Naive B cell (primary cell): ENCODE data around the gene ZFP36. TPM values are rescaled to one million over a fixed set of nuclear protein-coding genes. Genes with fewer than 3 reads are reported as not detected.

Source experiments
- ATAC-seq, 2 donors: fragments of 150-1000 bp; cut with Tn5 transposase; 2 replicates each; pipeline ENCODE4 v1.10.0; 2021; ENCODE audit warnings: low read depth in 2 of 2, mild to moderate bottlenecking in 2 of 2, moderate library complexity in 2 of 2
- DNase-seq: peaks from one replicate; pipeline ENCODE4 v3.0.0; 2022
- H3K27ac Mint-ChIP-seq, 6 donors: one replicate each; pipeline ENCODE4 v1.8.0; 2020 to 2022; ENCODE audit warnings: mild to moderate bottlenecking in 6 of 6, mixed read lengths in 6 of 6, moderate library complexity in 5 of 6, inconsistent platforms in 2 of 6
- H3K27me3 Mint-ChIP-seq, 3 donors: one replicate each; pipeline ENCODE4 v1.8.0; 2021 to 2022; ENCODE audit warnings: mixed read lengths in 3 of 3, mild to moderate bottlenecking in 1 of 3
- H3K36me3 Mint-ChIP-seq, 2 donors: one replicate each; pipeline ENCODE4 v1.8.0; 2020 to 2022; ENCODE audit warnings: mixed read lengths in 2 of 2, inconsistent platforms in 1 of 2, mild to moderate bottlenecking in 1 of 2
- H3K4me1 Mint-ChIP-seq, 3 donors: one replicate each; pipeline ENCODE4 v1.8.0; 2020 to 2022; ENCODE audit warnings: mixed read lengths in 3 of 3, inconsistent platforms in 1 of 3, mild to moderate bottlenecking in 1 of 3, moderate library complexity in 1 of 3
- H3K4me3 Mint-ChIP-seq, 8 donors: one replicate each; pipeline ENCODE4 v1.8.0; 2020 to 2022; ENCODE audit warnings: mild to moderate bottlenecking in 8 of 8, mixed read lengths in 8 of 8, moderate library complexity in 8 of 8, inconsistent platforms in 2 of 8
- H3K9me3 Mint-ChIP-seq, 7 donors: one replicate each; pipeline ENCODE4 v1.8.0; 2020 to 2022; ENCODE audit warnings: mixed read lengths in 7 of 7, mild to moderate bottlenecking in 5 of 7, inconsistent platforms in 2 of 7, moderate library complexity in 1 of 7
- polyA plus RNA-seq, 6 donors: library from polyadenylated mRNA; unstranded; fragments of 300-500 nt; fragmentation: Illumina TruSeq; gene quantifications; one replicate each; pipeline ENCODE4 v1.2.3, GENCODE V29; 2021; ENCODE audit warnings: low read depth in 6 of 6

Gene ZFP36, protein sequence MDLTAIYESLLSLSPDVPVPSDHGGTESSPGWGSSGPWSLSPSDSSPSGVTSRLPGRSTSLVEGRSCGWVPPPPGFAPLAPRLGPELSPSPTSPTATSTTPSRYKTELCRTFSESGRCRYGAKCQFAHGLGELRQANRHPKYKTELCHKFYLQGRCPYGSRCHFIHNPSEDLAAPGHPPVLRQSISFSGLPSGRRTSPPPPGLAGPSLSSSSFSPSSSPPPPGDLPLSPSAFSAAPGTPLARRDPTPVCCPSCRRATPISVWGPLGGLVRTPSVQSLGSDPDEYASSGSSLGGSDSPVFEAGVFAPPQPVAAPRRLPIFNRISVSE
- polyA plus RNA-seq, result 100 to 1,000 TPM; 291 to 784 (median 445) TPM

DNA sequence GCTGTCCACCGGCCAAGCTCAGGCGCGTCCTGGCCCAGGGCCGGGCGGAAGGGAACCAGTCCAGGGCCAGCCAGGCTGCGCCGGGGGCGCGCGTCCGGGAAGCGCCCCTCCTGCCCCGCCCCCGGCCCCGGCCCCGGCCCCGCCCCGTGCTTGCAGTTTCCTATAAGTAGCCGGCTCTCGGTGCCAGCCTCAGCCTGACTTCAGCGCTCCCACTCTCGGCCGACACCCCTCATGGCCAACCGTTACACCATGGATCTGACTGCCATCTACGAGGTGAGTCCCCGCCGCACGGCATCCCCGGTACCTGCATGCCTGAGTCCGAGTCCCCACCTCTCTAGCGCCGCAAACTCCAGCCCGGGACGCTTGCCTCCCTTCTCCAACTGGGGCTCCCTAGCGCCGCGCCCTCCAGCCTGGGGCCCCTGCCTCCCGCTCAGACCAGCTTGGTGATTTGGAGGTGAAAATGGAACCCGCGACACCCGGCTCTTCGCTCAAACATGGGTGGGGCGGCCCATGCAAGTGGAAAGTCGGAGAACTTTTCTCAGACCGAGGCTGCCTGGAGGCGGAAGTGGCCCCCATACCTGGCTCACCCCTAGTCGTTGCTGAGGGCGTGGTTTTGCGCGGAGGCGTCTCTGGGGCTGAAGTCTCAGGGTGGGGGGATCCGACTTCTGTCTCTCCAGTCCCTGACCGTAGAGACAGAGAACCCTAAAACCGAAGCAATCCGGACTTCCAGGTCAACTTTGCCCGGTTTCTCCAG, at the start of gene ZFP36:
Gene ZFP36, plus strand, starts transcription at position 192 of the 754 bp plus-strand sequence. Its CDS starts 58 bp downstream, at position 250.
- Mint-ChIP-seq H3K4me3 (peak within 1 kb of the TSS; percentile 83 to 98 (median 97)), H3K27ac (peak within 1 kb of the TSS; percentile 98 to 100 (median 100)), H3K27me3 (peaks cover 0 to 2% (median 0%) of the 10 kb centered on the region in 3 donors), H3K9me3 (peaks cover 0 to 1% (median 0%) of the 10 kb centered on the region in 7 donors), H3K4me1 (peaks cover 54 to 81% (median 58%) of the 10 kb centered on the region in 3 donors), H3K36me3 (peaks cover 13 to 18% of the 10 kb centered on the region in 2 donors)
- DNase-seq, result peak; percentile 85
- ATAC-seq, result peak; percentile 14 to 20

DNA sequence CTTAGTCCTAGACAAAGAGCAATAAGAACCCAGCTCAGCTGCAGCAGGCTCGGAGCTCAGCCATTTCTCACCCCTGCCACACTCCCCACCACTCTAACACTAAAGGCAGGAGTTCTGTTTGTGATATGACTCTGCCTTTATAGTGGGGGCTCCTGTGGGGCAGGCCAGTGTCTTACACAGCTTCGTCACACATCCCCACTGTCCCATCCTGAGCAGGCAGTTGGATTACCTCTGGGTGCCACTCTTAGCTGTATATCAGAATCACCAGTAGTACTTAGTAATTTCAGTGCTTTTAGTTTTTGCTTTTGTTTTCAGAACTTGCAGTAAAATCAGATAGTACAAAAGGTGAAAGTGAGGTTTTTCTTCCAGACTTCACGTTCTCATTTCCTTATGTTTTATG, 47.6 kb upstream of the ZFP36 start:
- H3K9me3 Mint-ChIP-seq, result no peaks in the 10 kb centered on the region
- H3K4me1 Mint-ChIP-seq, result peaks cover 18 to 23% (median 22%) of the 10 kb centered on the region in 3 donors
- H3K27ac Mint-ChIP-seq, result peak overlapping the region in 1 of 6 donors; percentile 64
- H3K27me3 Mint-ChIP-seq, result no peaks in the 10 kb centered on the region
- ATAC-seq, result no peak
- H3K4me3 Mint-ChIP-seq, result no peak overlapping the region
- H3K36me3 Mint-ChIP-seq, result peaks cover 22 to 23% of the 10 kb centered on the region in 2 donors
- DNase-seq, result no peak

DNA sequence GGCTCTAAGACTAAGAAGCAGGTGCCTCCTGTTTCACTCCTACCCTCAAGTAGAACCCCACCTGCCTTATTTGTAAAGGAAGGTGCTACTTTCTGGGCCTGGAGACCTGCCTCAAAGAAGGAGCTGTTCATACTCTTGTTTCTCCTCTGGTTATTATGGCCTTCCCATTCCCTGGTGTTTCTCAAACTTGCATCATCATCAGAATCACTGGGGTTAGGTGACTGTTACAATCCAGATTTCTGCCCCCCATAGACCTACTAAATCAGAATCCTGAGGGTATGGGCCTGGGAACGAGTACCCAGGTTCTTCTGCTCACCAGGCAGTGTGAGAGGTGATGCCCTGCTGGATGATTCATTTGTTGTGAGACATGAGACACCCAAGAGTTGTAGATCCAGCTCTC, 46.0 kb upstream of the ZFP36 start:
- no peaks in the 10 kb centered on the region for H3K27me3 Mint-ChIP-seq
- H3K9me3 Mint-ChIP-seq, result no peaks in the 10 kb centered on the region
- peak overlapping the region in 1 of 6 donors; percentile 42 for H3K27ac Mint-ChIP-seq
- peaks cover 27 to 32% (median 31%) of the 10 kb centered on the region in 3 donors for H3K4me1 Mint-ChIP-seq
- DNase-seq (no peak), ATAC-seq (no peak)
- H3K4me3 Mint-ChIP-seq, result no peak overlapping the region
- peaks cover 17% of the 10 kb centered on the region in 2 donors for H3K36me3 Mint-ChIP-seq

DNA sequence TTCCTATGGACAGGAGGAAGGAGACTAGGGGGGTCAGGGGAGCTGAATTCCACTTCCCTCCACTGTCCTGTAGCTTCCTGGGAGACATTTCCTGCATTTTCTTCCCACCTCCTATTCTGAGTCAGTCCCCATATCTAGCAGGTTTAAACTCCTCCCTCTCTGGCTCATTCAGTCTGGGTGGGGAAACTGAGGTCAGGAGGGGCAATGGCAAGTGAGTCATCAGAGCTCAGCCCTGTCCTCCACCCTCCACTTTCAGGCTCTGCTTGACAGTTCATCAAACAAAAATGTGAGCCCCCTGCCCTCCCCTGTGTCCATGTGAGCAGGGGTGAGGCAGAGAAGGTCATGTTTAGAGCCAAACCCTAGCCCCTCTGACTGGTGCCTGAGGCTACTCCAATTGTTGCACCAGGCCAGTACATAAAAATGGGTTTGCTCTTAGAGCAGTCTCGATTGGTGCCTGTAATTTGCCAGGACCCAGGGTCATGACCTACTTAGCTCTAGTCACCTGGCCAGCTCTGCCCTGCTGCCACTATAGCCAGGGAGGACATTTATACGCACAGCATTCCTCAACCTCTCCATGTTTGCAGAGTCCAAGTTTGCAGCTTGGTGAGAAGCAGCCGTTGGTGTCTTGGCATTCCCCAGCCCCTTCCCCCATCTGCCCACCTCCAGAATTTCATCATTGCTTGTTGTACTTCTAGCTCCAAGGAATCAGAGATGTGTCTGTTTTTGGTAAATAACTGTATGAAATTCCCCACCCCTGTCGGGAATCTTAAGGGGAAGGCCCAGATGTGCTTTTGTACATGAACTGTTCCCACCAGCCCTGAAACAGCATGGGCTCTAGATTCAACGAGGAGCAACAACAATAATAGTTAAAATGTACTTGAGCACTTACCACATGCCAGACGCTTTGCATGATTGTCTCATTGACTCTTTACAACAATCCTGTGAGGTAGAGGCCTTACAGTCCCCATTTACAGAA, 43.7 kb upstream of the ZFP36 start:
- Mint-ChIP-seq H3K36me3 (peaks cover 7 to 10% of the 10 kb centered on the region in 2 donors), H3K9me3 (no peaks in the 10 kb centered on the region), H3K27me3 (no peaks in the 10 kb centered on the region), H3K27ac (peak overlapping the region; percentile 83 to 98 (median 94)), H3K4me3 (peak overlapping the region in 6 of 8 donors; percentile 31 to 83 (median 66)), H3K4me1 (peaks cover 27 to 31% (median 29%) of the 10 kb centered on the region in 3 donors)
- DNase-seq (no peak), ATAC-seq (peak in 1 of 2 donors; percentile 13)

DNA sequence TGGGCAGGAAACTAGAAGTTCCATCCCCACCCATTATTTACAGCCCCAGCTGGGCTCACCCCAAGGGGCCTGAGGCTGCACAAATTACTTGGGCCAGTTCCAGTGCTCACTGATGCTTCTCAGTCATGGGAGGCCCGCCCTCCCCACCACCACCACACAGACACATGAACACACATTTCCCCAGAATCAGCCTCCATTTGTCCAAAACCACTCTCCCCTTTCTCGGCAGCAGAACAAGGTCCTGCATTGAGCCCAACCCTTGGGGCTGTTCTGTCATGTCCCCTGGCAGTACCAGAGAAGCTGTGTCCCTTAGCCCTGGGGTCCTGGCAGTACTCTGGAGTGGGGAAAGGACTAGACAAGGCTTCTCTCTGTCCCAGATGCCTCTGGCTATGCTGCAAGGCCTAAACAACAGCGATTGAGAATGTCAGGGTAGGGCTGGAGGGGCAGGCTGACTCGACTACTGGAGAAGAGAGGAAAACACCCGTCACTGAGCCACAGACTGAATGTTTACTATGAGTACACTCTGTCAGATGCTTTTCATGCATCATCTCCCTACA, 42.7 kb upstream of the ZFP36 start:
- DNase-seq (peak; percentile 35), ATAC-seq (peak; percentile 79 to 81)
- no peaks in the 10 kb centered on the region for H3K27me3 Mint-ChIP-seq
- H3K27ac Mint-ChIP-seq, result peak overlapping the region; percentile 92 to 98 (median 96)
- H3K36me3 Mint-ChIP-seq, result peaks cover 7 to 10% of the 10 kb centered on the region in 2 donors
- peaks cover 27 to 31% (median 29%) of the 10 kb centered on the region in 3 donors for H3K4me1 Mint-ChIP-seq
- H3K4me3 Mint-ChIP-seq, result peak overlapping the region; percentile 34 to 83 (median 62)
- H3K9me3 Mint-ChIP-seq, result no peaks in the 10 kb centered on the region

DNA sequence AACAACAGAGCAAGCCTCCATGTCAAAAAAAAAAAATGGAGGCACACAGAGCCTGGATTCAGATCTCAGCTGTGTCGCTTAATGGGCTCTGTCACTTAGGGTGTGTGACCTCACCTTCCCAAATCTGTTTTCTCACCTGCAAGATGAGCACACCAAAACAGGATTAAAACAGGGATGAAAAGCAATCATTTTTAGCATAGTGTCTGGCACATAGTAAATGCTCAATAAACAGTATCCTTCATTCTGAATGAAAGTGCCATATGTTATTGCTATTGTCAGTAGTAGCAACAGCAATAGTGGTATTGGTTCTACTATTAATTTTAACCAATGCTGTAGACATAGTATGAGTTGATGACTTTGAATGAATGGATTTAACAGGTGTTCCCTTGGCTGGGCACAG, 41.1 kb upstream of the ZFP36 start:
- no peak overlapping the region for H3K4me3 Mint-ChIP-seq
- H3K36me3 Mint-ChIP-seq, result peaks cover 5 to 7% of the 10 kb centered on the region in 2 donors
- H3K27me3 Mint-ChIP-seq, result no peaks in the 10 kb centered on the region
- H3K9me3 Mint-ChIP-seq, result no peaks in the 10 kb centered on the region
- DNase-seq (no peak), ATAC-seq (no peak)
- H3K27ac Mint-ChIP-seq, result peak overlapping the region in 3 of 6 donors; percentile 77 to 93 (median 82)
- peaks cover 27 to 31% (median 29%) of the 10 kb centered on the region in 3 donors for H3K4me1 Mint-ChIP-seq

DNA sequence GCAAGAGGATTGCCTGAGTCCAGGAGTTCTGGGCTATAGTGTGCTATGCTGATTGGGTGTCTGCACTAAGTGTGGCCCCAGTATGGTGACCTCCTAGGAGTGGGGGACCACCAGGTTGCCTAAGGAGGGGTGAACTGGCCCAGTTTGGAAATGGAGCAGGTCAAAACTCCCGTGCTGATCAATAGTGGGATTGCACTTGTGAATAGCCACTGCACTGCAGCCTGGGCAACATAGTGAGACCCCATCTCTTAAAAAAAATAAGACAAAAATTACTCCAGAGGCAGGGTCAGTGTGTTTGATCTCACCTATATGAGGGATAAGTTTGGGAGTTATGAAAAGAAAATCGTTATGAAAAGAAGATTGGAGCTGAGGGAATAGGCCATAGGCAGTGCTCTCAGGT, 37.4 kb upstream of the ZFP36 start:
- Mint-ChIP-seq H3K9me3 (no peaks in the 10 kb centered on the region), H3K4me3 (no peak overlapping the region), H3K36me3 (peaks cover 5 to 22% of the 10 kb centered on the region in 2 donors), H3K27ac (no peak overlapping the region), H3K27me3 (no peaks in the 10 kb centered on the region), H3K4me1 (peaks cover 7 to 11% (median 8%) of the 10 kb centered on the region in 3 donors)
- DNase-seq, result no peak
- no peak for ATAC-seq

DNA sequence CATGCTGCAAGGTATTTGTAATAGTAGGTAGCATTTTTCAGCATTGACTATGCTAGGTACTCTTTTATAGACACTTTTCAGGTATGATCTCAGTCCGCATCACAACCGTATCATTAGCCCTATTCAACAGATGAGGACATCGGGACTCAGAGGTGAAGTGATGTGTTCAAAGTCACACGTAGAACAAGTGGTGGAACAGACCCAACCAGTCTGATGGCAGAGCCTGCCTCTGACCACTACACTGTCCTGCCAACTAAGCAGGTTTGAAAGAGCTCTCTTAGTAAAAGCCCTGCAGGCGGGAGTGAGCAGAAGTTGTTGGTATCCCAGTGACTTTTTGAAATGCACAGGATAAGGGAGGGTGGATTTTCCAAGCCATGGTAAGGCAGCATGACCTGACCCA, 35.9 kb upstream of the ZFP36 start:
- Mint-ChIP-seq H3K27ac (no peak overlapping the region), H3K36me3 (peaks cover 0 to 22% of the 10 kb centered on the region in 2 donors), H3K4me1 (peaks cover 0 to 7% (median 0%) of the 10 kb centered on the region in 3 donors), H3K9me3 (no peaks in the 10 kb centered on the region), H3K4me3 (peak overlapping the region in 1 of 8 donors; percentile 2), H3K27me3 (no peaks in the 10 kb centered on the region)
- DNase-seq (no peak), ATAC-seq (no peak)

DNA sequence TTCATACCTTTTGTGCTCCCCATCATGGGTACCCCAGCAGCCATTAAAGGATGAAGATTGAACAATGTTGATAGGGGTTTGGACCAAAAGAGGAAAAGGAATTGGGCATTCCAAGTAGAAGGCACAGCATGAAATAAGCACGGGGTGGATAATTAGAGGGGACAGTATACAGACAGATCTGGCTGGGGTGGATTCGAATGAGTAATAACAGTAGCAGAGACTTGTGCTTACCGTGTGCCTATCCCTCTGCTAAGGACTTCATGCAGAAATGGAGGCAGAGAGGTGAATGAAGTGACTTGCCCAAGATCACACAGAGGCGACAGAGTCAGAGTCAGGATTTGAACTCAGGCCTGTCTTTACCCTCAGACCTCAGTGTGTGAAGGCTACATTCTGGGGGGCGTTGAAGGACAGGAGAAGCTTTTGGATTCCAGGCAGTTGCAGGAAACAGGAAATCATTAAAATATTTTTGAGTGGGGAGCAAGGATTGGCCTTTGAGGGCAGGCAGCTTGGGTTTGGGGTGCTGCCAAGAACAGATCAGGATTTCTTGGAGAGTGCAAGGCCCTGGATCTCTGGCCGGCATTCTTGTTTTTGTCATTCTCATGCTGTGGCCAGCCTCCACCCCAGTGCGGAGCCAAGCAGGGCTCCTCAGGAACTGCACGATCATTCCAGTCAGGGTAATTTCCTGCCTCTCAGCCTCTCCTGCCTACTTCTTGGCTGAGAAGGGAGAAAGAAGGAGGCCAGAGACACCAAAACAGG, 34.4 kb upstream of the ZFP36 start:
- DNase-seq, result no peak
- Mint-ChIP-seq H3K27me3 (no peaks in the 10 kb centered on the region), H3K36me3 (peaks cover 6 to 30% of the 10 kb centered on the region in 2 donors), H3K4me3 (peak overlapping the region in 2 of 8 donors; percentile 39 to 60), H3K4me1 (peaks cover 0 to 7% (median 0%) of the 10 kb centered on the region in 3 donors), H3K27ac (peak overlapping the region in 2 of 6 donors; percentile 34 to 38), H3K9me3 (no peaks in the 10 kb centered on the region)
- ATAC-seq, result no peak

DNA sequence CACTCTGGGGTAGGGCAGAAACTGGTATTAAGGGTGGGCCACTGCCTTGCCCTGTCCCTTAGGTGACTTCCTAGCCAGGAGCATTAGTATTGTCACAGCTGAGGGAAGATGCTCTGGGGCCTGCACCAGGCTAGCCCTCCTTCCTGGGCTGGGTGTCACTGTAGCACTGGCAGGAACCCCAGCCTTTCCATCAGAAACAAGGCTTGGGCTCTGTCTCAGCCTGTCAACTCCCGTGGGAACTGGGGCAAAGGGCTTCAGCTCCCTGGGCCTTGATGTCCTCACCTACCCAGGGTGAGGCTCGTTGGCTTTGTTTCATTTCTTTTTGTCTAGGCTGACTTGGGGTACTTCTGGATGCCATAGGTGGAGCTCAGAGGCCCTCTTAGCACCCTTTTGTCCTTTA, 33.7 kb upstream of the ZFP36 start:
- Mint-ChIP-seq H3K36me3 (peaks cover 7 to 32% of the 10 kb centered on the region in 2 donors), H3K9me3 (no peaks in the 10 kb centered on the region), H3K4me1 (peaks cover 0 to 7% (median 0%) of the 10 kb centered on the region in 3 donors), H3K27ac (peak overlapping the region in 2 of 6 donors; percentile 48 to 74), H3K27me3 (no peaks in the 10 kb centered on the region), H3K4me3 (no peak overlapping the region)
- DNase-seq (no peak), ATAC-seq (no peak)

DNA sequence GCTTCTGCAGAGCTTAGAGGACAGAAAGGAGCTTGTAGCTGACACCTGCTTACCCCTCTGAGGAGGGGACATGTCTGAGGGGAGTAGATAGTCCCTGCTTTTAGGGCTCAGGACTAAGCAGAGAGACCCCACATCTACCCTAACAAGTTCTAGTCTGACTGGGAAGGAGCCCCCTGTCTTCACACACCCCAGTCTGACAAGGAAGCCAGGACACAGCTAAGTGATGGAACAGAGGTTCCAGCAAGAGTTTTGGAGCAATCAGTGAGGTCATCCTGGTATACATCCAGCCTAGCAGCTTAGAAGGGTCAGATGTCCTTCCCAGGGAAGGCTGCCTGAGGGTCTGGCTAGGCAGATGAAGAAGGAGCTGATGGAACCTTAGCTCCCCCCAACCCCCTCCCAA, 30.7 kb upstream of the ZFP36 start:
- Mint-ChIP-seq H3K4me3 (no peak overlapping the region), H3K9me3 (no peaks in the 10 kb centered on the region), H3K36me3 (peaks cover 14 to 43% of the 10 kb centered on the region in 2 donors), H3K4me1 (peaks cover 0 to 8% (median 0%) of the 10 kb centered on the region in 3 donors), H3K27ac (no peak overlapping the region), H3K27me3 (no peaks in the 10 kb centered on the region)
- ATAC-seq (no peak), DNase-seq (no peak)
